Measurements from ENCODE around the gene KLK2.

KLK2 gene

GRCh38 chr19:50873056-50873455, at the start of gene KLK2:
Gene KLK2 (plus strand): TSS chr19:50873439. CDS start chr19:50873474, 35 bp downstream.
- DNase-seq = no peak

- no peak for DNase-seq
Measured at GRCh38 chr19:50826492-50827240, 46.6 kb upstream of the KLK2 start.

GRCh38 chr19:50827476-50827875, 45.8 kb upstream of the KLK2 start:
- DNase-seq = no peak

GRCh38 chr19:50829801-50830200, 43.4 kb upstream of the KLK2 start:
- no peak for DNase-seq

- no peak for DNase-seq
Measured at GRCh38 chr19:50830266-50831025, 42.8 kb upstream of the KLK2 start.

GRCh38 chr19:50831026-50831396, 42.2 kb upstream of the KLK2 start:
- DNase-seq = no peak

- no peak for DNase-seq
Measured at GRCh38 chr19:50832666-50833065, 40.6 kb upstream of the KLK2 start.

- no peak for DNase-seq
Measured at GRCh38 chr19:50833117-50833801, 40.0 kb upstream of the KLK2 start, which contains the start of gene KLK15. Gene KLK15 (minus strand): TSS chr19:50833574. CDS start chr19:50831492, 2,082 bp downstream.

- no peak for DNase-seq
Measured at GRCh38 chr19:50833802-50834167, 39.5 kb upstream of the KLK2 start.

- DNase-seq = no peak
Measured at GRCh38 chr19:50835103-50835784, 38.0 kb upstream of the KLK2 start.

- no peak for DNase-seq
Measured at GRCh38 chr19:50835785-50836542, 37.3 kb upstream of the KLK2 start.

GRCh38 chr19:50836543-50837195, 36.6 kb upstream of the KLK2 start:
- no peak for DNase-seq

- no peak for DNase-seq
Measured at GRCh38 chr19:50837300-50837699, 35.9 kb upstream of the KLK2 start.

- no peak for DNase-seq
Measured at GRCh38 chr19:50838239-50838638, 35.0 kb upstream of the KLK2 start.

- no peak for DNase-seq
Measured at GRCh38 chr19:50839712-50840655, 33.3 kb upstream of the KLK2 start.

- no peak for DNase-seq
Measured at GRCh38 chr19:50842130-50842529, 31.1 kb upstream of the KLK2 start.

- no peak for DNase-seq
Measured at GRCh38 chr19:50843205-50843604, 30.0 kb upstream of the KLK2 start.

GRCh38 chr19:50843701-50844221, 29.5 kb upstream of the KLK2 start:
- no peak for DNase-seq

GRCh38 chr19:50844296-50844935, 28.8 kb upstream of the KLK2 start:
- DNase-seq = no peak

- DNase-seq = no peak
Measured at GRCh38 chr19:50850738-50851137, 22.5 kb upstream of the KLK2 start.
